Measurements from ENCODE around the gene LTA4H.

DNA sequence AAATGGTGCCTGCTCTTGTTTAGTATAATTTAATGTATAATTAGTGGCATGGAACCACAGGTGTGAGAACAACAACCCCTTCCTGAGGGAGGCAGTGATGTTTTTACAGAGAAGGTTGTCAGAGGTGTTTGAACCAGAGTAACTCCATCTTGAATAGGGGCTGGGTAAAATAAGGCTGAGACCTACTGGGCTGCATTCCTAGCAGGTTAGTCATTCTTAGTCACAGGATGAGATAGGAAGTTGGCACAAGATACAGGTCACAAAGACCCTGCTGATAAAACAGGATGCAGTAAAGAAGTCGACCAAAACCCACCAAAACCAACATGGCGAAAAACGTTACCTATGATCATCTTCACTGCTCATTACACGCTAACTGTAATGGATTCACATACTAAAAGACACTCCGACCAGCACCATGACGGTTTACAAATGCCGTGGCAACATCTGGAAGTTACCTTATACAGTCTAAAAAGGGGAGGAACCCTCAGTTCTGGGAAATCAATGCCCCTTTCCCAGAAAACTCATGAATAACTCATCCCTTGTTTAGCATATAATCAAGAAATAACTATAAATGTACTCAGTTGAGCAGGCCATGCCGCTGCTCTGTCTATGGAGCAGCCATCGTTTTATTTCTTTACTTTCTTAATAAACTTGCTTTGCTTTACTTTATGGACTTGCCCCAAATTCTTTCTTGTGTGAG, 47.8 kb upstream of the LTA4H start:
- no peak for TF ChIP-seq POLR2A (IDR thresholded peaks at IDR 0.05; ENCODE audit: low read length)
- TF ChIP-seq GATA1 (IDR thresholded peaks at IDR 0.05; ENCODE audit: low read depth, low read length): no peak
